Measurements from ENCODE around the gene CAPN13. TPM values are rescaled to one million over a fixed set of nuclear protein-coding genes. Genes with fewer than 3 reads are reported as not detected.
"Not testable (repeated sequence)": the region's sequence is repeated elsewhere in the genome, so short reads cannot be mapped to it uniquely, and the experiment has no call there.

CAPN13 gene
- total and polyA plus RNA-seq, 2 experiments from 2014 or later = 0.50 to 0.94 TPM

GRCh38 chr2:30701782-30702181 is 105.5 kb downstream of the CAPN13 start (continued):
- TF ChIP-seq CTCF (conservative IDR thresholded peaks at IDR 0.05; ENCODE audit: low read depth in 2 of 2) = no peak
- TF ChIP-seq CREB1 (CRISPR knock-in tag; IDR thresholded peaks at IDR 0.05; ENCODE audit: low read depth) = no peak
- no peak for TF ChIP-seq ZNF331 (CRISPR knock-in tag; IDR thresholded peaks at IDR 0.05; ENCODE audit: low read depth)
- no peak for TF ChIP-seq POLR2AphosphoS5 (IDR thresholded peaks at IDR 0.05; ENCODE audit: low read depth)
- no peak for TF ChIP-seq ZNF114 (CRISPR knock-in tag; IDR thresholded peaks at IDR 0.05)
- TF ChIP-seq NANOG (IDR thresholded peaks at IDR 0.05; ENCODE audit: borderline replicate concordance) = no peak
- no peak for TF ChIP-seq REST (IDR thresholded peaks at IDR 0.05; ENCODE audit: unreplicated experiment)
- TF ChIP-seq JUNB (IDR thresholded peaks at IDR 0.05; ENCODE audit: unreplicated experiment) = no peak
- TF ChIP-seq EZH2 (IDR thresholded peaks at IDR 0.05; ENCODE audit: low read depth, unreplicated experiment) = no peak
- TF ChIP-seq EZH2phosphoT487 (IDR thresholded peaks at IDR 0.05; ENCODE audit: unreplicated experiment) = no peak

DNA sequence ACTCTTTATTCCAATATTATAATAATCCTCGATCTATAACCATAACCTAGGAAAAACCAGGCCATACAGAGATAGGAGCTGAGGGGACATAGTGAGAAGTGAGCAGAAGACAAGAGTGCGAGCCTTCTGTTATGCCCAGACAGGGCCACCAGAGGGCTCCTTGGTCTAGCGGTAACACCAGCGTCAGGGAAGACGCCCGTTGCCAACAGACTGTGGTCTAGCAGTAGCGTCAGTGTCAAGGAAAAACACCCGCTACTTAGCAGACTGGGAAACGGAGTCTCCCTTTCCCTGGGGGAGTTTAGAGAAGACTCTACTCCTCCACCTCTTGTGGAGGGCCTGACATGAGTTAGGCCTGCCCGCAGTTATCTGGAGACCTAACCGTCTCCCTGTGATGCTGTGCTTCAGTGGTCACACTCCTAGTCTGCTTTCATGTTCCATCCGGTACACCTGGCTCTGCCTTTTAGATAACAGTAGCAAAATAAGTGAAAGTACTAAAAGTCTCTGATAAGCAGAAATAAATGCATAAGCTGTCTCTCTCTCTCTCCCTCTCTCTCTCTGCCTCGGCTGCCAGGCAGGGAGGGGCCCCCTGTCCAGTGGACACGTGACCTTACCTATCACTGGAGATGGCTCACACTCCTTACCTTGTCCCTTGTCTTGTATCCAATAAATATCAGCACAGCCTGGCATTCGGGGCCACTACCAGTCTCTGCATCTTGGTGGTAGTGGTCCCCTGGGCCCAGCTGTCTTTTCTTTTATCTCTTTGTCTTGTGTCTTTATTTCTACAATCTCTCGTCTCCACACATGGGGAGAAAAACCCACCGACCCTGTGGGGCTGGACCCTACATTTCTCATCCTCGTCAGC is 109.8 kb downstream of the CAPN13 start:
- not testable (repeated sequence) for H3K4me3 ChIP-seq; H3K36me3 ChIP-seq (ENCODE audit: insufficient read depth); H3K9me2 ChIP-seq (ENCODE audit: insufficient read depth); H3K4me1 Mint-ChIP-seq; H3K27me3 ChIP-seq (ENCODE audit: insufficient read depth); H3F3A ChIP-seq (replicated peaks; ENCODE audit: low read depth); ATAC-seq; H3K4me3 Mint-ChIP-seq; H3K4me2 ChIP-seq; H3K4me1 ChIP-seq (ENCODE audit: insufficient read depth); H3K27me3 Mint-ChIP-seq (ENCODE audit: insufficient read depth, low read depth, poor library complexity); H2AFZ ChIP-seq; H3K27ac ChIP-seq (ENCODE audit: low read depth); H3K27ac Mint-ChIP-seq; H3K79me2 ChIP-seq (replicated peaks; ENCODE audit: insufficient read depth); H4K20me1 ChIP-seq (replicated peaks; ENCODE audit: insufficient read depth)
- H3K9me3 Mint-ChIP-seq = peaks cover 55% of the 10 kb centered on the region
- peak; percentile 29 to 50; a peak in 3 of 4 replicates for TF ChIP-seq CTCF (conservative IDR thresholded peaks at IDR 0.05; ENCODE audit: low read depth in 2 of 2)
- H3K36me3 Mint-ChIP-seq (ENCODE audit: low read depth) = peaks cover 26% of the 10 kb centered on the region
- DNase-seq (ENCODE audit: low spot score) = peak; percentile 30
